Measurements from ENCODE around the gene ADAMTS5.

Gene ADAMTS5

GRCh38 chr21:26956813-26957212 lies 10.1 kb downstream of the ADAMTS5 start:
- Histone ChIP-seq H2AFZ (ENCODE audit: low read length) (no peak overlapping the region), H3K27me3 (ENCODE audit: insufficient read depth, low read length) (no peaks in the 10 kb centered on the region), H3K4me1 (ENCODE audit: insufficient read depth, low read length, severe bottlenecking) (no peaks in the 10 kb centered on the region), H3K9ac (ENCODE audit: low read length) (no peak overlapping the region), H3K9me3 (ENCODE audit: low read length) (no peaks in the 10 kb centered on the region), H3F3A (ENCODE audit: insufficient read depth, low read length) (no peaks in the 10 kb centered on the region), H3K4me3 (ENCODE audit: low read depth, low read length, poor library complexity, severe bottlenecking) (no peak overlapping the region), H3K4me2 (ENCODE audit: low read length) (no peak overlapping the region), H3K79me2 (ENCODE audit: insufficient read depth, low read length) (no peaks in the 10 kb centered on the region), H4K20me1 (ENCODE audit: insufficient read depth, low read length) (no peaks in the 10 kb centered on the region), H3K36me3 (ENCODE audit: insufficient read depth, low read length) (no peaks in the 10 kb centered on the region), H3K27ac (ENCODE audit: low read depth, low read length, poor library complexity, severe bottlenecking) (no peak overlapping the region), H3K9me2 (ENCODE audit: low read depth, low read length) (no peaks in the 10 kb centered on the region)
- TF ChIP-seq EZH2 (IDR thresholded peaks at IDR 0.05; ENCODE audit: borderline replicate concordance, low read length): no peak
- TF ChIP-seq CTCF (IDR thresholded peaks at IDR 0.05; ENCODE audit: low read length): no peak

GRCh38 chr21:26956216-26956615 lies 10.7 kb downstream of the ADAMTS5 start:
- TF ChIP-seq EZH2 (IDR thresholded peaks at IDR 0.05; ENCODE audit: borderline replicate concordance, low read length) (no peak), CTCF (IDR thresholded peaks at IDR 0.05; ENCODE audit: low read length) (no peak)
- Histone ChIP-seq H3K27me3 (ENCODE audit: insufficient read depth, low read length) (no peaks in the 10 kb centered on the region), H2AFZ (ENCODE audit: low read length) (no peak overlapping the region), H3K9me3 (ENCODE audit: low read length) (no peaks in the 10 kb centered on the region), H3K4me3 (ENCODE audit: low read depth, low read length, poor library complexity, severe bottlenecking) (no peak overlapping the region), H3K9me2 (ENCODE audit: low read depth, low read length) (no peaks in the 10 kb centered on the region), H3F3A (ENCODE audit: insufficient read depth, low read length) (no peaks in the 10 kb centered on the region), H3K79me2 (ENCODE audit: insufficient read depth, low read length) (no peaks in the 10 kb centered on the region), H3K9ac (ENCODE audit: low read length) (no peak overlapping the region), H3K36me3 (ENCODE audit: insufficient read depth, low read length) (no peaks in the 10 kb centered on the region), H3K27ac (ENCODE audit: low read depth, low read length, poor library complexity, severe bottlenecking) (no peak overlapping the region), H3K4me2 (ENCODE audit: low read length) (no peak overlapping the region), H4K20me1 (ENCODE audit: insufficient read depth, low read length) (no peaks in the 10 kb centered on the region), H3K4me1 (ENCODE audit: insufficient read depth, low read length, severe bottlenecking) (no peaks in the 10 kb centered on the region)

GRCh38 chr21:26954662-26955121 lies 12.2 kb downstream of the ADAMTS5 start:
- Histone ChIP-seq H4K20me1 (ENCODE audit: insufficient read depth, low read length) (no peaks in the 10 kb centered on the region), H2AFZ (ENCODE audit: low read length) (no peak overlapping the region), H3K4me2 (ENCODE audit: low read length) (no peak overlapping the region), H3K4me3 (ENCODE audit: low read depth, low read length, poor library complexity, severe bottlenecking) (no peak overlapping the region), H3K79me2 (ENCODE audit: insufficient read depth, low read length) (no peaks in the 10 kb centered on the region), H3F3A (ENCODE audit: insufficient read depth, low read length) (no peaks in the 10 kb centered on the region), H3K36me3 (ENCODE audit: insufficient read depth, low read length) (no peaks in the 10 kb centered on the region), H3K9me2 (ENCODE audit: low read depth, low read length) (no peaks in the 10 kb centered on the region), H3K27ac (ENCODE audit: low read depth, low read length, poor library complexity, severe bottlenecking) (no peak overlapping the region), H3K9ac (ENCODE audit: low read length) (no peak overlapping the region), H3K9me3 (ENCODE audit: low read length) (no peaks in the 10 kb centered on the region), H3K27me3 (ENCODE audit: insufficient read depth, low read length) (no peaks in the 10 kb centered on the region), H3K4me1 (ENCODE audit: insufficient read depth, low read length, severe bottlenecking) (no peaks in the 10 kb centered on the region)
- TF ChIP-seq CTCF (IDR thresholded peaks at IDR 0.05; ENCODE audit: low read length) (no peak), EZH2 (IDR thresholded peaks at IDR 0.05; ENCODE audit: borderline replicate concordance, low read length) (no peak)

Measured in OCI-LY1 (cell line).